ENCODE data around the gene DDRGK1. TPM values are rescaled to one million over a fixed set of nuclear protein-coding genes. Genes with fewer than 3 reads are reported as not detected.

DDRGK1 gene
- total and polyA plus RNA-seq, 2 of the 4 experiments (the other 2 are of a cell fraction) = 12.2 to 29.6 TPM

- in situ Hi-C loops (cut with MboI; ENCODE audit: low sequenced_read_pairs) = no loop called here
- no peak for TF ChIP-seq CHD1 (IDR thresholded peaks at IDR 0.05; ENCODE audit: low read depth, low read length)
These were observed 19.1 kb upstream of the DDRGK1 start for GRCh38 chr20:3223651-3223993.

More at GRCh38 chr20:3223651-3223993, 19.1 kb upstream of the DDRGK1 start:
- Histone ChIP-seq H3K4me2 (ENCODE audit: low read depth, low read length) (no peak overlapping the region), H3K18ac (ENCODE audit: low read depth, low read length) (no peak overlapping the region), H2BK15ac (ENCODE audit: low read depth, low read length) (no peak overlapping the region), H4K5ac (ENCODE audit: low read depth, low read length) (no peak overlapping the region), H2BK5ac (ENCODE audit: low read depth, low read length, poor library complexity, severe bottlenecking) (no peak overlapping the region), H3K9ac (ENCODE audit: low read depth, low read length) (no peak overlapping the region), H3K14ac (replicated peaks; ENCODE audit: low read depth, low read length) (no peak overlapping the region), H2BK20ac (ENCODE audit: low read depth, low read length) (no peak overlapping the region), H3K4me3 (ENCODE audit: insufficient read depth, low read depth, low read length) (no peak overlapping the region), H2AFZ (replicated peaks; ENCODE audit: low read length, poor library complexity) (no peak overlapping the region), H3K56ac (ENCODE audit: extremely low read depth, insufficient read depth, low read length) (no peak overlapping the region), H4K20me1 (ENCODE audit: insufficient read depth, low read length) (peaks cover 2% of the 10 kb centered on the region), H4K91ac (ENCODE audit: insufficient read depth, low read depth, low read length) (no peak overlapping the region), H3K9me3 (ENCODE audit: control insufficient read depth, insufficient read depth, low read length) (no peaks in the 10 kb centered on the region), H3K36me3 (ENCODE audit: control insufficient read depth, insufficient read depth, low read length) (peaks cover 27% of the 10 kb centered on the region), H3K9me1 (ENCODE audit: insufficient read depth, low read length) (no peaks in the 10 kb centered on the region), H3K4ac (ENCODE audit: low read depth, low read length) (no peak overlapping the region), H2AK9ac (replicated peaks; ENCODE audit: low read depth, low read length, poor library complexity) (no peak overlapping the region), H3K23ac (ENCODE audit: low read depth, low read length) (no peak overlapping the region), H3K27me3 (ENCODE audit: control insufficient read depth, insufficient read depth, low read length) (no peaks in the 10 kb centered on the region), H3K27ac (ENCODE audit: insufficient read depth, low read length) (no peak overlapping the region), H3K79me1 (ENCODE audit: low read depth in 1 of 2, low read length in 2 of 2) (peaks cover 0 to 1% of the 10 kb centered on the region in 2 experiments; a peak in 2 of 4 replicates), H2AK5ac (ENCODE audit: low read depth, low read length) (no peak overlapping the region), H3K4me1 (ENCODE audit: control insufficient read depth, insufficient read depth, low read length) (no peaks in the 10 kb centered on the region), H4K8ac (ENCODE audit: low read depth in 2 of 2, low read length in 2 of 2) (no peak overlapping the region), H2BK120ac (ENCODE audit: low read depth, low read length) (no peak overlapping the region)
- ChIA-PET POLR2A (ENCODE audit: unreplicated experiment) (no interaction called here), CTCF (no interaction called here)
- BruUV-seq (replicated peaks) = no TSS peak
- WGBS, 2 experiments (ENCODE audit: extremely low coverage in 2 of 2, insufficient read length in 1 of 2) = no CpG with 5 or more reads among the region's 6 CpGs
- intact Hi-C loops (cut with micrococcal nuclease) (no loop called here), dilution Hi-C loops (cut with HindIII; ENCODE audit: low sequenced_read_pairs, unreplicated experiment) (no loop called here)
- DNase-seq (no peak), ATAC-seq (ENCODE audit: low read depth) (no peak)

All from IMR-90 (cell line).